Activated CD4-positive, alpha-beta T cell treated with anti-CD3 and anti-CD28 coated beads for 4 hours (primary cell): ENCODE measurements around the gene ASPHD1.
"Not testable (repeated sequence)": the region's sequence is repeated elsewhere in the genome, so short reads cannot be mapped to it uniquely, and the experiment has no call there.

ENCODE experiments used
- DNase-seq, 2 donors: peaks; one replicate each; pipeline ENCODE4 v3.0.0-alpha.2; 2020

ASPHD1 gene

DNA sequence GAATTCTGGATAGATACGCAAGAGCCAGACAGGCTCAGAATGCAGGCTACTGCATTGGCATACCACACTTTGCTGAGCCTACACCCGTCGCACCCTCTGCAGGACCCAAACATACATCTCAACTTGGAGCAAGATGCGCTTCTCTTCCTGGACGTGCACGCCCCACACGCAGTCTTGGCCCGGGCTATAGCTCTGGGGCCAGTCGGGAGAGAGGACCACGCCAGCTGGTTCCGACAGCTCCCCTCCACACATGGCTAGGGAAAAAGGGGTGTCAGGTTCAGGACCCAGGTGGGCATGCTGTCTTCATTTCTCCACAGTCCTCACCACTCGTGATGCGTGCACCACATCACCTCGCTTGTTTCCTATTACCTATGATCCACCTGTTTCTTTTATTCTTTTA is 22.1 kb upstream of the ASPHD1 start:
- DNase-seq = no peak

DNA sequence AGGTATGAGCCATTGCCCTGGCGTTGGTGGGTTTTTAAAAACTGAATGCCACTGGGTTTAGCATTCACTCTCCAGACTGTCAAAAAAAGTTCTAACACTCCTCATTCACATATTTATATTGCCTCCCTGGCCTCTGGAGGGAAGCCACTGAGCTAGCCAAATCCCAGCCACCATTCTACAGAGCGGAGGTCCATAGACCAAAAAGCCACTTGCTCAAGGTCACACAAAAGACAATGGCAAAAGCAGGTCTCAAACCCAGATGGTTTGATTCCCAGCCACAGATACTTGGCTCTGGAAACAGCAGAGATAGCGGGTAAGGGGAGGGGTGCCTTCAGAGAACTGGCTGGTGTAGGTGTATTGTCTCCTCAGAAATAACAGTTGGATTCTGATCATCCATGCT is 19.2 kb upstream of the ASPHD1 start:
- DNase-seq = no peak

DNA sequence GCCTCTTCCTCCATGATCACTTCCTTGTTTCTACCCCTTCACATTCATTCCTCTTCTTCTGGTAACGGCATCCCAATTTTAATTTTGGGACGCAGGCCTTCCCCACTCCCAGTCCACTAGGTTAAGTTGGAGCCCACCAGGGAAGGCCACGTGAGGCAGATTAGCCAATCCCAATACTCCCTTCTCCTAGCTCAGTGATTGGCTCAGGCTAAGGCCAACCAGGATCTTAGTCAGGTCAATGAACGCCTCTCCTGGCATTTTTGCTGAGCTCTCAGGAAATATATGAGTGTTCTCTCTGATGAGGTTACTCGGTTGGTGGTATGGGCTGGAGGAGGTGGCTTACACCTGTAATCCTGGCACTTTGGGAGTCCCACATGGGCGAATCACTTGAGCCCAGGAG is 16.3 kb upstream of the ASPHD1 start:
- no peak for DNase-seq

DNA sequence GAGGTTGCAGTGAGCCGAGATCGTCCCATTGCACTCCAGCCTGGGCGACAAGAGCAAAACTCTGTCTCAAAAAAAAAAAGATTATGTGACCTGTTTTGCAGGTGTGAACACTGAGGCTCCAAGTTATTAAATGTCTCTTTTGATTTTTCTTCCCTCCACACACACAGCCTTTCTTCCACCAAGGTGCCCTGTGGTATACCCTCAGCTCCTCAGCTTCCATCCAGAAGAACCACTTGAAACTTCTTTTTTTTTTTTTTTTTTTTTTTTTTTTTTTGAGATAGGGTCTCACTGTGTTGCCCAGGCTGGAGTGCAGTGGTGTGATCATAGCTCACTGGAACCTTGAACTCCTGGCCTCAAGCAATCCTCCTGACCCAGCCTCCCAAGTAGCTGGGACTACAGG is 10.9 kb upstream of the ASPHD1 start:
- not testable (repeated sequence) for DNase-seq

DNA sequence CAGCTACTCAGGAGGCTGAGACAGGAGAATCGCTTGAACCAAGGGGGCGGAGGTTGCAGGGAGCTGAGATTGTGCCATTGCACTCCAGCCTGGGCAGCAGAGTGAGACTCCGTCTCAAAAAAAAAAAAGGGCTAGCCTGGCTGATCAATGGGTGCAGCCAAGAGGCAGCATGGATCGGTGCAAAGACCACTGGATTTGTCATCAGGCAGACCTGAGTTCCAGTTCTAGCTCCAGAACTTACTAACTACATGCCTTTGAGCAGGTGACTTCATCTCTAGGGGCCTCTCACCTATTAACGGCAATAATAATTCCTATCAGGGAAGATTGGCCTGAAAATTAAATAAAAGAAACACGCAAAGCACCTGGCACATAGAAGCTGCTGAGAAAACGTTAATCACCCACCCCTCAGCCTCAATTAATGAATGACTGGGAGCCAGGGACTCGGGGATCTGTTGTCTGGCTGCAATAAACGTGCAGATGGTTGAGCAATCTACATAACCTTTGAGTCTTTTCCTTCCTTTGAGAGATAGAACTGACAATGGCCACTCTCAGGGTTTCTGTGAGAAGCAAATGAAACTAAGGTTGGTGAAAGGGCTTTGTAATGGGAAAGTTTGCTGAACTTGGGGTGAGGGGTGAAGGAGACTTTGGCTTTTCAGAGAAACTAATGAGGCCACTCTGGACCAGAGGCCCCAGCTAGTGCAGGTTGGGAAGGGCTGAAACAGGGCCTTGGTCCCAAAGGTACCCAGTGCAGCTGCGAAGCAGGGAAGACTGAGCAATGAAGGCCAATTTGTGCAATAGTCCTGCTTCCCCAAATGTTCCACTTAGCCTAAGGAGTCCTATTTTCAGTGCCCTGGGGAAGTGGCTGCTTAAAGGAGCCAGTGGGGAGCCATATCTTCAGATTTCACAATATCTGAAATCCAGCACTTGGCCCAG is 8.5 kb upstream of the ASPHD1 start:
- no peak for DNase-seq

DNA sequence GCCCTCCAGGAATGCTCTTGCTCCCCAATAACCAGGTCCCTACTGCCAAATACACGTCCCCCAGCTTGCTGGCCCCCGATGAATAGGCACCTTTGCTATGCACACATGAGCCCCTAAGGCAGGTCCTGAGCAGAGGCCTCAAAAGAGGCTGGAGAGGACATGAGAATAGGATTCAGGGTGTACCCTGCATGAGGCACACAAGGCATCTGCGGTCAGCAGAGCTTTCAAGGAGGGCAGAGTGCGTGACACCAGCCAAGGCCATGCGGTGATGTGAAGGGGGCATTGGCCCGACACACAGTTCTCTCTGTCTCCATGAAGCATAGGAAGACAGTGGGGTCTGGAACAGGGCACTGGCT is 7.9 kb upstream of the ASPHD1 start:
- no peak for DNase-seq

DNA sequence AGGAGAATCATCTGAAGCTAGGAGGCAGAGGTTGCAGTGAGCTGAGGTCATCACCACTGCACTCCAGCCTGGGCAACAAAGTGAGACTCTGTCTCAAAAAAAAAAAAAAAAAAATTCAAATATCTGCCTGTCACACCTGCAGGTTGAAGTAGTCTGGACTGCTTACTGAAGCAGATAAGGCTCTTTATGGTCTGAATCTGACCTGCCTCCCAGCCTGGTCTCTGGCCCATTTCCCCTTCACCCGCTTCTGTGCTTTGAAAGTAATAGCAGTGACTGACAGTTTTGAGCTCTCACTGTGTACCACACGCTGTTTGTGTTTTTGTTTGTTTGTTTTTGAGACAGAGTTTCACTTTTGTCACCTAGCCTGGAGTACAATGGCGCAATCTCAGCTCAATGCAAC is 6.7 kb upstream of the ASPHD1 start:
- DNase-seq = no peak

DNA sequence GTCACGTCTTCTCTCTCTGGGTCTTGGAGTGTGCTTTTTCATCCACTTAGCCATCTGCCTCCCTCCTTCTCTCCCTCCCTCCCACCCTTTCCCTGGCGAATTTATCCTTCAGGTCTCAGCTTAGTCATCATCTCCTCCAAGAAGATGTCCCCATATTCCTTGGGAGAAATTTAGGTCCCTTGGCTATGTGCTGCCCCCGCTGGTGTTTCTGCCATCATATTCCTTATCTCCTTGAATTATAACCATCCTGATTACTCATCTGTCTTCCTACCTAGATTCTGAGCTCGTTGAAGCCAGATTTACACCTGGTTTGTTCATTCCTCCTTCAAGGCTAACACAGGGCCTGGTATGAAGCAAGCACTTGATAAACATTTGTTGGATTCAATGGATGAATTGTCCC is 5.9 kb upstream of the ASPHD1 start:
- DNase-seq = no peak

DNA sequence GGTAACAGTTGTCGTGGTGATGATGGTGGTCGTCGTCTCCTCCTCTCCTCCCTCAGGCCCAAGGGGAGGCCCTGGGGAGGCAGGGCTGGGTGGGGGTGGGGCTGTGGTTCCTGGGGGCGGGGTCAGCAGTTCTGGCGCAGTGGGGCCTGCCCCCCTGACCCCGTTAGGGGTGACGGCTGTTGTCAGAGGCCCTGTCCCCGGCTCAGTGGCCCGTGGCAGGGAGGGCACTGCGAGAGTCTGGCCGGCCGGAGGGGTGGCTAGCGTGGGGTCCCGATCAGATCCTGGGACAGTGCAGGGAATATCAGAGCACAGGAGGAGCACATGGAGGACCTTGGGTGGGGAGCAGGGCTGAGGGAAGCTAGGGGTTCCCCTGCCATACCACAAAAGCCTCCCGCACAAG is 3.4 kb upstream of the ASPHD1 start:
- DNase-seq = no peak

DNA sequence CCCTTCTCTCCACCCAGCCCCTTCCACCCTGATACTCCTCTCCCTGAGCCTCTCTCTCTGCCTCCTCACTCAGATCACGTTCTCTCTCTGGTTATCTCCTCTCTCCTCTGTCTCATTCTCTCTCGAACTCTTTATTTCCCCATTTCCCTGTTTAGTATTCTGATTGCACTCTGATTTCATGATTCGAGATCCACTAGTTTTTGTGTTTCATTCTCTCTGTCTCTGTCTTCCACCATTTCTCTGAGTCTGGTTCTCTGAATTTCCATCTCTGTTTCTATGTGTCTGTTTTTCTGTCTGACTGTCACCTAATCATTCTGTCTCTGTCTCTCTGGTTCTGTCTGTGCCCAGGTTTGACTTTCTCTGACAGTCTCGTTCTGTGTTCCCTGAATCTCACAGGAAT is 3.0 kb upstream of the ASPHD1 start:
- DNase-seq = no peak

DNA sequence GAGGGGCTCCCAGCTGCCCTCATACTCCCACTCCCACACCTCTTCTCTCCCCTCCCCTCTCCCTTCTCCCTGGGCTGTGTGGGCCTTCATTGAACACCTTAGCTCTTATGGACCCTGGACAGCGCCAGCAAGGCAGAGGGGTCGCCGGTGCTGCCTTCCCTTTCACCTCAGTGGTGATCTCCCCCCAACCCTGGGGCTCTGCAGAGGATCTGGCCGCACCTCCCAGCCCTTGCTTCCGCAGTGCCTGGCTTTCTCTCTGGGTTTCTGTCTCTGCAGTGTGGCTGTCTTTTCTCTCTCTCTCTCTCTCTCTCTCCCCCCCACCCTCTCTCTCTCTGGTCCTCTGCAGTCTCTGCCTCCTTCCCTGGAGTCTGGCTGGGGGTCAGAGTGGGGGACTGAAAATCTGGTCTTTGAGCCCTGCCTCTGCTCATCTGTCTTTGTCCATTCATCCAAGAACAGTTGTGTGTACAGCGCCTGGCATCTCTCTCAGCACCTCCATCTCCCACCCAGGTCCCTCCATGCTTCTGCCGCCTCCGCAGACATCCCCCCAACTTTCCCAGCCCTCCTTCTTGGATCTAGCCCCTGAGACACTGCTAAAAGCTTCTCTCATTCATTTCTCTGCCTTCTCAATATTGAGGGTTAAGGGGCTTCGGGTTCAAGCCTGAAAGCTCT is 2.0 kb upstream of the ASPHD1 start:
- no peak for DNase-seq

DNA sequence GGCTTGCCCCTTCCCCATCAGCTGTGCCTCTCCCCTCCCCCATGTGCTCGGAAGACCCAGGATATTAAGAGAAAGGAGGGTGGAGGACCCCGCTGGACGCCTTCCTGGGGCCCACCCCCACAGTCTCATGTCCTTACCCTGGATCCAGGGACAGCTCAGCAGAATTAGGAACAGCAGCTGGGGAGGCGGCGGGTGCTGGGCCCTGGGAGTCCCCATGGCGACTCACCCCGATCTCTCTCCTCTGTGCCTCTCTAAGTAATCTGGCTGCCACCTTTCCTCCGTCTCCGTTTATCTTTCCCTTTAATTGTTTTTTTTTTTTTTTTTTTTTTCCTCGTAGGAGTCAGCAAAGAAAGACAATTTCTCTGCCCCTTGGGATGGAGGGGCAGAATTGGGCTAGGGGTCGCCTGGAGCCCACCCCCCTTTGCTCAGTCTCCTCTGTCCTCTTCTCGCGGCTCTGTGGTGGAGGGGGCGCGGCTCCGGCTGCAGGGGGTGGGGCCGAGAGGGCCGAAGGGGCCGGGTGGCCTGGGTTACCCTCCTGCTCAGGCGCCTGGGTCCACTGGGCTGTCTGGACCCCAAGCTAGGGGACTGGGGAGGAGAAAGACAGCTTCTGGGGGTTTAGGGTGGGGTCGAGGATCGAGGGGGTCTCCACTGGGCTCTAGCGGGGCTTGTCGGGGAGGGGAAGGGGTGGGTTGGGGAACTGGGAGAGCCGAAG is 1.3 kb upstream of the ASPHD1 start:
- DNase-seq = no peak

DNA sequence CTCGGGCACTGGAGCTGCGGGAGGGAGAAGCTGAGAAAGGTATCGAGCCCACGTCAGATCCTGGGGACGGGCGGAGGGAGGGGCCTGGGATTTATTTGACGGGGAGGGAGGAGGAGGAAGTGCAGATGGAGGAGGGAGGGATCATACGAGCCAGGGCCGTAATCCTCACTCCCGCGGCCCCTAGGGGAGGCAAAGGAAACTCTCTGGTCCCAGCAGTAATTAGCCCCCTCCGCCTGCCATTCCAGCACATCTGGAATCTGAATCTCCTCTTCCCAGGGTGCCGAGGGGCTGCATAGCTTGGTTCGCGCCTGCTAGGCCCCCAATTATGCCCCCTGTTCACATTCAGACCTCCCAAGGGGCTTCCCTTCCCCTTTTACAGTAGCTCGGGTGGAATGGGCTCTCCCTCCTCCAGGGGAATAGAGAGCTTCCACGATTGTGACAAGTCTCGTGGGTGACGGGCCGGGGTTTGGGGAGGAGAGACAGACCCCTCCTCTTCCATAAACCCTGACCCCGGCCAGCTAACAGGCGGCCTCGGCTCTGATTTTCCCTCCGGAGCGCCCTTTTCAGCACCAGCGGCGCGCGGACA is 679 bp upstream of the ASPHD1 start, which contains the start of gene SEZ6L2:
Gene SEZ6L2 (minus strand): TSS at position 35 of the 586 bp plus-strand sequence. CDS start 531 bp downstream, outside the sequence.
- DNase-seq = no peak

DNA sequence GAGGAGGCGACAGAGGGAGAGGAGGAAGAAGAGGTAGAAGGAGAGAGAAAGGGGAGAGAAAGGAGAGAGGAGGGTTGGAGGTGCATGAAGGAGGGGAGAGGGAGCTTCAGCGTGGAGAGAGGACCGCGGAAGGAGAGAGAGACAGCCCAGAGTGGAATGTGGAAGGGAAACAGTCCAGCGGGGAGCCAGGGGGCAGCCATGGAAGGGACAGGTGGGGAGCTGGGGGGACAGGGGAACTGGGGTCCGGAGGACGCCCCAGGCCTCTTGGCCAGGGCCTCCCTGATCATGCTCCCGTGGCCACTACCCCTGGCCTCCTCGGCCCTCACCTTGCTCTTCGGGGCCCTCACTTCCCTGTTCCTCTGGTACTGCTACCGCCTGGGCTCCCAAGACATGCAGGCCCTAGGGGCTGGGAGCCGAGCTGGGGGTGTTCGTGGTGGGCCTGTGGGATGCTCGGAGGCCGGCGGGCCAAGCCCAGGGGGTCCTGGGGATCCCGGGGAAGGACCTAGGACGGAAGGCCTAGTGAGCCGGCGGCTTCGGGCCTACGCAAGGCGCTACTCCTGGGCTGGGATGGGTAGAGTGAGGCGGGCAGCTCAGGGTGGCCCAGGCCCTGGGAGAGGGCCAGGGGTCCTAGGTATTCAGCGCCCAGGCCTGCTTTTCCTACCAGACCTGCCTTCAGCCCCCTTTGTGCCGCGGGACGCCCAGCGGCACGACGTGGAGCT is 759 bp downstream of the ASPHD1 start:
- DNase-seq = no peak

DNA sequence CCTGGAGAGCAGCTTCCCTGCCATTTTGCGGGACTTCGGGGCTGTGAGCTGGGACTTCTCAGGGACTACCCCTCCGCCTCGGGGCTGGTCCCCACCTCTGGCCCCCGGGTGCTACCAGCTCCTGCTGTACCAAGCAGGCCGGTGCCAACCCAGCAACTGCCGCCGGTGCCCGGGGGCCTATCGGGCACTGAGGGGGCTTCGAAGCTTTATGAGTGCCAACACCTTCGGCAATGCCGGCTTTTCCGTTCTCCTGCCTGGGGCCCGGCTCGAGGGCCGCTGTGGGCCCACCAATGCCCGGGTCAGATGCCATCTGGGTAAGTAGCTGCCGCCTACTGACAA is 1.3 kb downstream of the ASPHD1 start:
- DNase-seq = no peak

DNA sequence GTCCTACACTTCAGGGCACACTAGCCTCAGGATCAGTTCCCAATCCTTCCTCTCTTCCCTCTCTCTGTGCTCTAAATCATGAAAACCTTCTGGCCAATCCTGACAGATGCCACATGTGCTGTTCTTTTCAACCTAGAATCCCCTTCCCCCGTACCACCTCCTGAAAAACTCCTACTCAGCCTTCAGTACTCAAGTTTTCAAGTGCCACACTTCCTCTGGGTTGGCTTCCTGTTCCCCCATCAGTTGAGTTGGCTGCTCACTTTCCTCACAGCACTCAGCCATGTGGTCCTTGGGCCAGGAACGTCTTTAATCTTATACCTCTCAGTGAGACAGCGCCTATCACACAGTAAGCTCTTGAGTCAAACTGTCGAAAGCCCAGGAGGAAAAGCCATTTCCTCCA is 3.3 kb downstream of the ASPHD1 start:
- DNase-seq = no peak

DNA sequence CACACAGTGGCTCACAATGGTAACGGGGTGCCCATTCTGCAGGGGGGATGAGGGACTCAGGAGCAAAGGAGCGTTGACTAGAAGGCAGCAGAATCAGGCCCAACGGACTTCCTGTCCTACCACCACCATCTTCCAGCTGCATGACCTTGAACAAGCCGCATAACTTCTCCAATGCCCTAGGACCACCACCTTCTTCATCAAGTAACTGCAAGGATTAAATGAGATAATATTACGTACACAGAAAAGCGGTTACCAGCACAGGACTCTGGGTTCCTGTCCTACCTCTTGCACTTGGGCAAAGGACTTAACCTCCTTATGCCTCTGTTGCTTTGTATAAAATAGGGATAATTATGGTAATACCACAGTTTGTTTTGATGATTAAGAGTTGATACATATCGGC is 4.7 kb downstream of the ASPHD1 start:
- no peak for DNase-seq

DNA sequence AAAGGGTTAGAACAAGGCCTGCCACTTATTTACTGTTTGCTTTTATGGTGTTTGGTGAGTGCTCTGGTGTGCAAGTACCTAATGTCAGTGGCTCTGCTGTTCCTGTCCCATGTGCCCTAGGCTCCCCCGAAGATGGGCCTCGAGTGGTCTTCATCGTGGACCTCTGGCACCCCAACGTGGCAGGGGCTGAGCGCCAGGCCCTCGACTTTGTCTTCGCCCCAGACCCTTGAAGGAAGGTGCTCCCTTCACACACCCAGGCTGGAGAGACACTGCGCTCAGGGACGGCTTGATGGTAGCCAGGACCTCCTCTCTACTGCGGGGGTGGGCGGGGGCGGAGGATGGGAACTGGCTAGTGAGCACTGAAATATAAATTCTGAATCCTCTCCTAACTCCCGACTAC is 5.4 kb downstream of the ASPHD1 start:
- no peak for DNase-seq

DNA sequence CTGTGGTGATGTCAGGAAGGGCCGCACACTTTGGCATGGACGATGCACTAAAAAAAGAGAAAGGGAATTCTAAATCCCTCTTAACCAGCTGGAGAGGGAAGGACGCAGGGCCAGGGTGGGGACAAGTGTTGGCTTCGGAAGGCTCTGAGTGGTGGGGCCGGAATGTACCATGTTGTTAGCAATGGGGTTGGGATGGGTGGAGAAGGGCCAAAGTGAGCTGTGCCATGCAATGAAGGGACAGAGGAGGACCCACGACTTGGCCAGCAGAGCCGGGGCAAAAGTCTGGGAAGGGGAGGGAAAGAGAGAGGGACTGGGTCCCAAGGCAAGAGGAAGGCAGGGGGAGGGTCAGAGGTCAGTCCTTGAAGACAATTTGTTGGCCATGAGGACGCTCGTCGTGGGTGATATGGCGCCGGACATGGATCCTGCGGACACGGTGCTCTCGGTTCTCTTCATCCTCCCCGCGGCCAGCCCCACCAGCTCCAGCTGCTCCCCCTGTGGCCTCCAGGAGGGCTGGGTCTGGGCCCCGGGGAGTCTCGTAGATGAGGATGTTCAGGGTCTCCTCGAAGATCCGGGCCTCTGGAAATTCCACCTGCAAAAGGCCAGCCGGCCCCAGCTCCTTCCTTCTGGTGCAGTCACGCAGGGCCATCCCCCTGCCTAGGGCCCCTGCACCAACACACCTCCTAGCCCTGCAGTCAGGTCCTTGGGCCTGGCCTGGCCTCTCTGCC is 6.4 kb downstream of the ASPHD1 start:
- DNase-seq = no peak

DNA sequence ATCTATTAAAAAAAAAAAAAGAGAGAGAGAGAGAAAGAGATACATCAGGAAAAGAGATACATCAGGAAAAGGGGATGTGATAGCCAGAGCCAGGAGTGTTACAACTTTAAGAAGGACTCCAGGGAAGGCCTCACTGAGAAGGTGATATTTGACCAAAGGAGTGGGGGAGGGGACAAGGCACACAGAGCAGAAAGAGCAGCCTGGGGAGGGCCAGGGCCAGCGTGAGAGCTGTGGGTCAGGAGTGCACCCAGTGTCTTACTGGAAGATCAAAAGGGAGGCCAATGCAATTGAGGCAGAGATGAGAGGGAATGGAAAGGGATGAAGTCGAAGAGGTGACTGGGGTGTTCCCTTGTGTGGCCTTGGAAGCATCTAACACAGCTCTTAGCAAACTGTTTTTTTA is 7.7 kb downstream of the ASPHD1 start:
- no peak for DNase-seq

DNA sequence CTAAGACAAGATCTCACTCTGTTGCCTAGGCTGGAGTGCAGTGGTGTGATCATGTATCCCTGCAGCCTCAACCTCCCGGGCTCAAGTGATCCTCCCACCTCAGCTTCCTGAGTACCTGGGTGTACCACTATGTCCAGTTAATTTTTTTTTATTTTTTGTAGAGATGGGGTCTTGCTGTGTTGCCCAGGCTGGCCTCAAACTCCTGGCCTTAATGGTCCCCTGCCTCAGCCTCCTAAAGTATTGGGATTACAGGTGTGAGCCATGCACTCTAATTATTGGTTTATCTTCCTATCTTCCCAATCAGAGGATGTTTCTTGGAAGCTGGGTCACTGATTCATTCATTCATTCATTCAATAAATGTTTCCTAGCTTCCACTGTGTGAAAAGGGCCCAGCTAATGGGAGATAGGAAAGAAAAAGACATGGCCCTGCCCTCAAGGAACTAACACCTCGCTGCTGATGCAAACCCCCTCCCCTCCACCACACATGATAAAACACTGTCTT is 8.5 kb downstream of the ASPHD1 start:
- DNase-seq = no peak

DNA sequence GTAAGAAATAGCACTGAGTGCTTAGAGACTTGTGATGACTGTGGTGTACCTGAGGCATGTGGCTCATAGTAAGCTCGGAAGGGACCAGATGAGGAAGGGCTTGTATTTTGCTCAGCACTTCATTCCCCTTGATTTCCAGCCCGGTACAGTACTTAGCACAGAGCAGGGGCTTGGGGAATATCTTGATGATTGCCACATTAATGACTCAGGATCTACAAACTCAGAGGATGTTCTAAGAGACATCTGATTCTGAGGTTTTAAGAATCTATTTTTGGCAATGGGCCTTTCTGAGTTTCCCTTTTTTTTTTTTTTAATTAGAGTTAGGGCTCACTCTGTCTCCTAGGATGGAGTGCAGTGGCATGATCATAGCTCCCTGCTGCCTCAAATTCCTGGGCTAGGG is 9.1 kb downstream of the ASPHD1 start:
- DNase-seq = no peak
